Measurements from ENCODE around the gene PRUNE2.

PRUNE2 gene

GRCh38 chr9:76624391-76625048 is 281.4 kb downstream of the PRUNE2 start:
- DNase-seq (ENCODE audit: low read depth, low spot score): no peak

GRCh38 chr9:76620996-76621395 is 284.9 kb downstream of the PRUNE2 start:
- no peak for DNase-seq (ENCODE audit: low read depth, low spot score)

- DNase-seq (ENCODE audit: low read depth, low spot score): no peak
Measured at GRCh38 chr9:76620581-76620980, 285.3 kb downstream of the PRUNE2 start.

GRCh38 chr9:76619640-76620039 is 286.3 kb downstream of the PRUNE2 start:
- no peak for DNase-seq (ENCODE audit: low read depth, low spot score)

GRCh38 chr9:76619197-76619596 is 286.7 kb downstream of the PRUNE2 start:
- DNase-seq (ENCODE audit: low read depth, low spot score): no peak

GRCh38 chr9:76618762-76619161 is 287.2 kb downstream of the PRUNE2 start:
- no peak for DNase-seq (ENCODE audit: low read depth, low spot score)

- no peak for DNase-seq (ENCODE audit: low read depth, low spot score)
Measured at GRCh38 chr9:76617497-76618175, 288.3 kb downstream of the PRUNE2 start.

- no peak for DNase-seq (ENCODE audit: low read depth, low spot score)
Measured at GRCh38 chr9:76616780-76617179, 289.1 kb downstream of the PRUNE2 start.

- no peak for DNase-seq (ENCODE audit: low read depth, low spot score)
Measured at GRCh38 chr9:76615177-76615603, 290.7 kb downstream of the PRUNE2 start.

GRCh38 chr9:76613974-76614373 is 291.9 kb downstream of the PRUNE2 start:
- DNase-seq (ENCODE audit: low read depth, low spot score): no peak

- no peak for DNase-seq (ENCODE audit: low read depth, low spot score)
Measured at GRCh38 chr9:76613150-76613781, 292.6 kb downstream of the PRUNE2 start.

GRCh38 chr9:76610011-76610352 is 295.9 kb downstream of the PRUNE2 start:
- DNase-seq (ENCODE audit: low read depth, low spot score): no peak

- DNase-seq (ENCODE audit: low read depth, low spot score): no peak
Measured at GRCh38 chr9:76609285-76610010, 296.5 kb downstream of the PRUNE2 start.

- DNase-seq (ENCODE audit: low read depth, low spot score): no peak
Measured at GRCh38 chr9:76608575-76609273, 297.2 kb downstream of the PRUNE2 start.

GRCh38 chr9:76607730-76608436 is 298.0 kb downstream of the PRUNE2 start:
- DNase-seq (ENCODE audit: low read depth, low spot score): no peak

- DNase-seq (ENCODE audit: low read depth, low spot score): no peak
Measured at GRCh38 chr9:76605321-76605900, 300.5 kb downstream of the PRUNE2 start.

- no peak for DNase-seq (ENCODE audit: low read depth, low spot score)
Measured at GRCh38 chr9:76603931-76604570, 301.9 kb downstream of the PRUNE2 start.

- no peak for DNase-seq (ENCODE audit: low read depth, low spot score)
Measured at GRCh38 chr9:76603448-76603895, 302.4 kb downstream of the PRUNE2 start.

- no peak for DNase-seq (ENCODE audit: low read depth, low spot score)
Measured at GRCh38 chr9:76602199-76602598, 303.7 kb downstream of the PRUNE2 start.

- no peak for DNase-seq (ENCODE audit: low read depth, low spot score)
Measured at GRCh38 chr9:76600007-76600615, 305.8 kb downstream of the PRUNE2 start.

Measured in activated CD4-positive, CD25-positive, alpha-beta regulatory T cell treated with anti-CD3 and anti-CD28 coated beads, Interleukin-2, amount 50 U/mL, for 16 hours (primary cell).